ENCODE data around the gene DELE1. TPM values are rescaled to one million over a fixed set of nuclear protein-coding genes. Genes with fewer than 3 reads are reported as not detected.

Gene DELE1
- polyA plus RNA-seq (ENCODE audit: insufficient read length), result 91.3 TPM

- peak; percentile 95 for DNase-seq
These were observed at the start of gene DELE1 for GRCh38 chr5:141923448-141924313. Gene DELE1, plus strand, starts transcription at chr5:141923871. Its CDS starts 71 bp downstream, at chr5:141923942.

GRCh38 chr5:141873933-141874261 is 49.8 kb upstream of the DELE1 start:
- DNase-seq, result no peak

GRCh38 chr5:141874262-141874964 is 49.3 kb upstream of the DELE1 start:
- DNase-seq, result no peak

- no peak for DNase-seq
These were observed 48.5 kb upstream of the DELE1 start for GRCh38 chr5:141875022-141875740.

GRCh38 chr5:141875795-141876627 is 47.7 kb upstream of the DELE1 start:
- DNase-seq, result no peak

- DNase-seq, result no peak
These were observed 46.9 kb upstream of the DELE1 start for GRCh38 chr5:141876628-141877355.

- DNase-seq, result no peak
These were observed 46.1 kb upstream of the DELE1 start for GRCh38 chr5:141877356-141878185.

GRCh38 chr5:141878186-141878710 is 45.4 kb upstream of the DELE1 start, which contains the start of gene PCDH1:
Gene PCDH1, minus strand, starts transcription at chr5:141878410. Its CDS starts 148 bp downstream, at chr5:141878262.
- no peak for DNase-seq

- DNase-seq, result peak; percentile 90
These were observed 44.8 kb upstream of the DELE1 start for GRCh38 chr5:141878711-141879425.

GRCh38 chr5:141879426-141879759 is 44.3 kb upstream of the DELE1 start:
- DNase-seq, result no peak

GRCh38 chr5:141879941-141880738 is 43.5 kb upstream of the DELE1 start:
- DNase-seq, result no peak

GRCh38 chr5:141880961-141881801 is 42.5 kb upstream of the DELE1 start:
- no peak for DNase-seq

GRCh38 chr5:141881886-141882285 is 41.8 kb upstream of the DELE1 start:
- no peak for DNase-seq

- DNase-seq, result no peak
These were observed 41.0 kb upstream of the DELE1 start for GRCh38 chr5:141882594-141883183.

GRCh38 chr5:141883184-141883891 is 40.3 kb upstream of the DELE1 start:
- peak; percentile 44 for DNase-seq

- no peak for DNase-seq
These were observed 39.8 kb upstream of the DELE1 start for GRCh38 chr5:141883892-141884318.

Measured in hindlimb muscle (tissue), 1 donor.